ENCODE data around the gene N4BP2L1.
"Not testable (repeated sequence)": the region's sequence is repeated elsewhere in the genome, so short reads cannot be mapped to it uniquely, and the experiment has no call there.

The N4BP2L1 gene

GRCh38 chr13:32390484-32390883, 37.4 kb downstream of the N4BP2L1 start:
- no peak for DNase-seq (ENCODE audit: low read depth in 2 of 2)

- DNase-seq (ENCODE audit: low read depth in 2 of 2), result no peak
Observed at GRCh38 chr13:32390048-32390447, 37.9 kb downstream of the N4BP2L1 start.

GRCh38 chr13:32385410-32385809, 42.5 kb downstream of the N4BP2L1 start:
- DNase-seq (ENCODE audit: low read depth in 2 of 2), result no peak

DNA sequence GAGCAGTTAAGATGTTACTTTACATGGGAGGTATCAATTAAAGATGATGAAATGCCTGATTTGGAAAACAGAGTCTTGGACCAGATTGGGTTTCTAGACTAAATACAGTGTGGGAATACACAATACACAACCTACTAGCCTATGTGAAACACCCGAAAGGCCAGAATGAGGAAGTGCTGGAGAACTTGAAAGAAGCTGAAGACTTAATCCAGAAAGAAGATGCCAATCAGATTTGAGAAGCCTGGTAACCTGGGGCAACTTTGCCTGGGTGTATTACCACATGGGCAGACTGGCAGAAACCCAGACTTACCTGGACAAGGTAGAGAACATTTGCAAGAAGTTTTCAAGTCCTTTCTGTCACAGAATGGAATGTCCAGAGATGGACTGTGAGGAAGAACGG, 43.2 kb downstream of the N4BP2L1 start:
- DNase-seq (ENCODE audit: low read depth in 2 of 2), result no peak

- no peak for DNase-seq (ENCODE audit: low read depth in 2 of 2)
Observed at GRCh38 chr13:32383836-32384618, 43.9 kb downstream of the N4BP2L1 start.

GRCh38 chr13:32381539-32381938, 46.4 kb downstream of the N4BP2L1 start:
- no peak for DNase-seq (ENCODE audit: low read depth in 2 of 2)

DNA sequence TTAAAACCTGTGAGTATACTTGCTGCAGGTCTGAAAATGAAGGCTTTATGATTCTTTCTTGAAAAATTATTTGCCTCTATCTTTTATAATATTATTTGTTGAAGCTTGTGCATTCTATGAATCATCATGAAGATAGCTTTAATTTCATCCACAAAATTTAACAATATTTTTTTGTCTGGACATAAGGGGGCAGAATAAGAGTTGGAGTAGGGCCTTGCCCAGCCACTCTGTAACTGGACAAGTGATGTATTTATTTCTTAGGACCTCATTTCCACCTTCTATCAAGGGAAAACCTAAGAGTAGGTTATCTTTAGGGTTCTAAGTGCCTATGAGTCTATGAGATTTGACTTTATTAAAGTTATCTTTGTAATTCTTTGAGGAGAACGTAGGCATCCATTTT, 49.9 kb downstream of the N4BP2L1 start:
- no peak for DNase-seq (ENCODE audit: low read depth in 2 of 2)

DNA sequence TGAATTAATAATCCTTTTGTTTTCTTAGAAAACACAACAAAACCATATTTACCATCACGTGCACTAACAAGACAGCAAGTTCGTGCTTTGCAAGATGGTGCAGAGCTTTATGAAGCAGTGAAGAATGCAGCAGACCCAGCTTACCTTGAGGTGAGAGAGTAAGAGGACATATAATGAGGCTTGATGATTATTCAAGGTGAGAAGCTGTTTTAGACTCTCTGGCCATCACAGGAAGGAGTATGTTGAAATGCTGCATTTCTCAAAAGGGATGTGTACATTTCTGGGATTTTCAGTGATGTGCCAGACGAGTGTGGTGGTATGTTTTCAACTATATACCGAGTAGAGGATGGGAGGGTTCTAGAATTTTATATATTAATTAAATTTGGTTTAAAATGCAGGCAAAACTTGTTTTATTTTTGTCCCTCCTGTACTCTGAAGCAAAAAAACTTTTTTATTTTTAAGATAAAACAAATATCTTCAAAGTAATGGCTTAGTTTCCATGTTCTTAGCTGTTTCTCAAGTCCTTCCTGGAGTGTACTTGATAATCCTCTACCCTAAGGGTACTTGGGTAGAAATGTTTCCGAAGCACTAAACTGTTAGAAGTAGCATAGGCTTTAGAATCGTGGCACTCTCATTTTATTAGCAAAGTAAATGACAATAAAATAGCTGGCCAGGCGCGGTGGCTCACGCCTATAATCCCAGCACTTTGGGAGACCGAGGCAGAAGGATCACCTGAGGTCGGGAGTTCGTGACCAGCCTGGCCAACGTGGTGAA, 51.1 kb downstream of the N4BP2L1 start:
- no peak for DNase-seq (ENCODE audit: low read depth in 2 of 2)

- no peak for DNase-seq (ENCODE audit: low read depth in 2 of 2)
Observed at GRCh38 chr13:32370805-32371204, 57.1 kb downstream of the N4BP2L1 start.

DNA sequence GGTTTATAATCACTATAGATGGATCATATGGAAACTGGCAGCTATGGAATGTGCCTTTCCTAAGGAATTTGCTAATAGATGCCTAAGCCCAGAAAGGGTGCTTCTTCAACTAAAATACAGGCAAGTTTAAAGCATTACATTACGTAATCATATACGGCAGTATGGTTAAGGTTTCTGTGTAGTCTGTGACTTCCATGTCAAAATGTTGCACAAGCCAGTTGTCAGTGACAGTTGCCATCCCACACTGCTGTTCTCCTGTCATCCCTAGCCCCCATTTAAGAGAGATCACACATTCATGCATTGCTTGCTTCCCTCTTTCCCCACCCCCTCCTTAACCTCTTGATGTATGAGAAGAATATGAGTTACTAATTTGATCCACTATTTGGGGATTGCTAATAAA, 65.4 kb downstream of the N4BP2L1 start:
- DNase-seq (ENCODE audit: low read depth in 2 of 2), result no peak

DNA sequence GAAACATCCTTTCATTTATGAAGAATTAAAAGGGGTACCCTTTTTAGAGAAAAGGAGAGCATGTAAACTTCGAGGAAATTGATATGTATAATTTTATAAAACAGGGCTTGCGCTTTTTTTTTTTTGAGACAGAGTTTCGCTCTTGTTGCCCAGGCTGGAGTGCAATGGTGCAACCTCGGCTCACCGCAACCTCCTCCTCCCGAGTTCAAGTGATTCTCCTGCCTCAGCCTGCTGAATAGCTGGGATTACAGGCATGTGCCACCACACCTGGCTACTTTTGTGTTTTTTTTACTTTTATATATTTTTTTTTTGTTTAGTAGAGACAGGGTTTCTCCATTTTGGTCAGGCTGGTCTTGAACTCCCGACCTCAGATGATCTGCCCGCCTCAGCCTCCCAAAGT, 72.0 kb downstream of the N4BP2L1 start:
- not testable (repeated sequence) for DNase-seq (ENCODE audit: low read depth in 2 of 2)

DNA sequence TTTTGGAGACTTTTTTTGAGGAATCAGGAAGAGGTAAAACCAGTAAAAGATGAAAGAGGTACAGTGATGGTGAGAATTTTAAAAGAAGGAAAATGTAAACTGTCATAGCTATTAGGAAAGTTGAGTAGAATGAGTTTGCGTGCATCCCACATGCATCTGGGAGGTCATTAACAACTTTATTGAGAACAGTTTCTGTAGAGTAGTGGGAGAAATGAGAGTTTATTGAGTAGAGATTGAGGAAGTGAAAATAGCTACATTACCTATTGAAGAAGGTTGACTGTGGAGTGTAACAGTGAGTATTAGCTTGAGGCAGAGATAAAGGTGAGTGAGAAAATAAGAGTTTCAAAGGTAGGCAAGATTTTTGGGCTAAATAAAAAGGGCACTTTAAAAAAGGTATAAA, 73.9 kb downstream of the N4BP2L1 start:
- no peak for DNase-seq (ENCODE audit: low read depth in 2 of 2)

GRCh38 chr13:32350839-32351441, 77.0 kb downstream of the N4BP2L1 start:
- DNase-seq (ENCODE audit: low read depth in 2 of 2), result peak in 1 of 2 donors; percentile 1
